HepG2 (cell line): ENCODE results near the gene CSNK1D. TPM values are rescaled to one million over a fixed set of nuclear protein-coding genes. Genes with fewer than 3 reads are reported as not detected.

Experiments used
- DMAP1 ChIP-seq: IDR thresholded peaks from 2 replicates; pipeline ENCODE4 v1.6.1; 2016
- E2F1 ChIP-seq: sonication (generic); formaldehyde crosslinking; IDR thresholded peaks from 2 replicates; pipeline ENCODE4 v1.5.0; 2020; ENCODE audit warnings: missing genetic modification reagents
- ELF3 ChIP-seq: IDR thresholded peaks from 2 replicates; pipeline ENCODE4 v1.6.1; 2016; ENCODE audit warnings: missing genetic modification reagents, missing compliant biosample characterization
- FOXK2 ChIP-seq: fragments of 450-650 bp; IDR thresholded peaks from 2 replicates; pipeline ENCODE4 v1.6.1; 2016
- ISX ChIP-seq: sonication (generic); formaldehyde crosslinking; conservative IDR thresholded peaks from 2 replicates; pipeline ENCODE4 v1.5.0; 2020; ENCODE audit warnings: missing genetic modification reagents
- MYC ChIP-seq: sonication (generic); formaldehyde crosslinking; IDR thresholded peaks from 2 replicates; pipeline ENCODE4 v1.9.0; 2021; ENCODE audit warnings: missing genetic modification reagents, borderline replicate concordance
- NCOA2 ChIP-seq: sonication (generic); formaldehyde crosslinking; IDR thresholded peaks from 2 replicates; pipeline ENCODE4 v1.8.0; 2022; ENCODE audit warnings: inconsistent platforms
- NFE2L1 ChIP-seq: sonication (generic); formaldehyde crosslinking; IDR thresholded peaks from 2 replicates; pipeline ENCODE4 v1.4.0; 2020; ENCODE audit warnings: missing genetic modification reagents, mild to moderate bottlenecking, borderline replicate concordance
- REL ChIP-seq: sonication (generic); formaldehyde crosslinking; conservative IDR thresholded peaks from 2 replicates; pipeline ENCODE4 v1.8.0; 2022; ENCODE audit warnings: mild to moderate bottlenecking, missing genetic modification reagents, moderate library complexity
- SAFB2 ChIP-seq: sonication (generic); formaldehyde crosslinking; IDR thresholded peaks from 2 replicates; pipeline ENCODE4 v1.5.1; 2020; ENCODE audit warnings: missing genetic modification reagents, low read depth, mild to moderate bottlenecking, borderline replicate concordance
- SAP130 ChIP-seq: IDR thresholded peaks from 2 replicates; pipeline ENCODE4 v1.6.1; 2016; ENCODE audit warnings: low read depth
- SNAPC5 ChIP-seq: sonication (generic); formaldehyde crosslinking; IDR thresholded peaks from 2 replicates; pipeline ENCODE4 v1.8.1; 2023; ENCODE audit warnings: mild to moderate bottlenecking, missing genetic modification reagents, borderline replicate concordance
- TEAD2 ChIP-seq: sonication (generic); formaldehyde crosslinking; IDR thresholded peaks from 2 replicates; pipeline ENCODE4 v1.9.0; 2021; ENCODE audit warnings: missing genetic modification reagents
- ZBTB3 ChIP-seq: sonication (generic); formaldehyde crosslinking; IDR thresholded peaks from 2 replicates; pipeline ENCODE4 v1.4.0; 2020; ENCODE audit warnings: low read depth, mild to moderate bottlenecking, moderate library complexity, missing genetic modification reagents, borderline replicate concordance
- ZBTB40 ChIP-seq, 2 experiments: fragments of 450-650 bp in 1 of 2; sonication (generic) in 1 of 2; formaldehyde crosslinking in 1 of 2; IDR thresholded peaks; 2 replicates each; pipeline versions ENCODE4 v1.6.1 to v1.8.0; 2016 to 2022; ENCODE audit warnings: antibody characterized with exemption in 1 of 2, mild to moderate bottlenecking in 1 of 2, missing genetic modification reagents in 1 of 2
- ZNF343 ChIP-seq: sonication (generic); formaldehyde crosslinking; IDR thresholded peaks from 2 replicates; pipeline ENCODE4 v1.4.0; 2020; ENCODE audit warnings: mild to moderate bottlenecking, missing genetic modification reagents
- ZNF484 ChIP-seq: sonication (generic); formaldehyde crosslinking; IDR thresholded peaks from 2 replicates; pipeline ENCODE4 v1.5.1; 2020; ENCODE audit warnings: mild to moderate bottlenecking, low read depth, missing genetic modification reagents, borderline replicate concordance
- ZNF605 ChIP-seq: sonication (generic); formaldehyde crosslinking; IDR thresholded peaks from 2 replicates; pipeline ENCODE4 v1.8.0; 2022; ENCODE audit warnings: mild to moderate bottlenecking, missing genetic modification reagents
- ZNF839 ChIP-seq: sonication (generic); formaldehyde crosslinking; IDR thresholded peaks from 2 replicates; pipeline ENCODE4 v1.4.0; 2020; ENCODE audit warnings: missing genetic modification reagents, mild to moderate bottlenecking, borderline replicate concordance
- polyA plus RNA-seq, 8 experiments: library from polyadenylated mRNA; depleted of rRNA in 3 of 8; stranded (reverse) in 7 of 8; unstranded in 1 of 8; fragments of >200 nt; fragmentation: Illumina TruSeq in 4 of 8; extraction: Trizol in 4 of 8; gene quantifications; 2 replicates each; pipeline versions ENCODE4 v1.2.1 to v1.2.3, GENCODE V29; 2011 to 2016; ENCODE audit warnings: low read depth in 4 of 8, missing spikeins in 1 of 8, mixed read lengths in 1 of 8; ENCODE audit not compliant: insufficient read depth in 1 of 8
- total RNA-seq, 5 experiments: library from RNA; depleted of rRNA; stranded (reverse); fragments of >200 nt; fragmentation: Illumina TruSeq; extraction: Trizol; gene quantifications; 2 replicates each; pipeline ENCODE4 v1.2.3, GENCODE V29; 2016; ENCODE audit warnings: low read depth in 1 of 5

Gene CSNK1D
- total and polyA plus RNA-seq, 2 of the 13 experiments (the other 11 are each of a cell fraction or from before 2014, with no cell fraction given) = 31.5 to 128 TPM

- TF ChIP-seq ZBTB40 (IDR thresholded peaks at IDR 0.05) (no peak), ZBTB40 (CRISPR knock-in tag; IDR thresholded peaks at IDR 0.05) (no peak), SNAPC5 (CRISPR knock-in tag) (no peak), DMAP1 (no peak), ZNF839 (CRISPR knock-in tag) (0 out of 2 replicates have a peak, but pooled peaks have one; percentile 20), ZNF343 (CRISPR knock-in tag) (no peak; the same call in 1 of the 2 replicates), ZNF605 (CRISPR knock-in tag) (no peak), ZBTB3 (CRISPR knock-in tag) (no peak), ISX (CRISPR knock-in tag) (0 out of 2 replicates have a peak, but pooled peaks have one; percentile 34), E2F1 (CRISPR knock-in tag) (no peak), ZNF484 (CRISPR knock-in tag) (peak; percentile 16; the same call in 1 of the 2 replicates), SAP130 (CRISPR knock-in tag) (no peak; the same call in 1 of the 2 replicates), MYC (CRISPR knock-in tag) (peak; percentile 38; the same call in 1 of the 2 replicates), FOXK2 (no peak), TEAD2 (peak; percentile 73; the same call in 1 of the 2 replicates), SAFB2 (CRISPR knock-in tag) (peak; percentile 95), REL (no peak), NFE2L1 (CRISPR knock-in tag) (no peak), NCOA2 (CRISPR knock-in tag) (no peak), ELF3 (CRISPR knock-in tag) (peak; percentile 45; the same call in 1 of the 2 replicates)
Observed at GRCh38 chr17:82228842-82229697, 44.4 kb downstream of the CSNK1D start, which contains the start of gene SLC16A3 (continued).
